Lower lobe of right lung (tissue), 2 donors: ENCODE data around the gene DNM2. TPM values are rescaled to one million over a fixed set of nuclear protein-coding genes. Genes with fewer than 3 reads are reported as not detected.

Experiments
- ATAC-seq, 2 donors: fragments of 200-7000 bp; cut with Tn5 transposase; one replicate each; pipeline ENCODE4 v1.9.1; 2020 to 2022; ENCODE audit warnings: mild to moderate bottlenecking in 2 of 2, moderate library complexity in 2 of 2
- DNase-seq: peaks from one replicate; pipeline ENCODE4 v3.0.0-alpha.2; 2020
- H3K27ac ChIP-seq: fragments of 200-600 bp; one replicate; pipeline ENCODE4 v1.8.0; 2022
- H3K27me3 ChIP-seq: fragments of 200-600 bp; one replicate; pipeline ENCODE4 v1.8.0; 2022; ENCODE audit warnings: low read depth
- H3K36me3 ChIP-seq: fragments of 200-600 bp; one replicate; pipeline ENCODE4 v1.8.0; 2022; ENCODE audit warnings: mild to moderate bottlenecking
- H3K4me1 ChIP-seq: fragments of 200-600 bp; one replicate; pipeline ENCODE4 v1.8.0; 2022
- H3K4me3 ChIP-seq: fragments of 200-600 bp; one replicate; pipeline ENCODE4 v1.8.0; 2022; ENCODE audit warnings: mild to moderate bottlenecking
- H3K9me3 ChIP-seq: fragments of 200-600 bp; one replicate; pipeline ENCODE4 v1.8.0; 2022
- intact Hi-C: fragments of 100-400 bp; cut with DNase I; formaldehyde crosslinking; loops from one replicate; pipeline ENCODE4 v1.11.0; 2022
- total RNA-seq: library from RNA; stranded (reverse); fragmentation: NEBNext Ultra II Directional; extraction: Animal tissue kit (Norgen Biotek cat#: 25700); gene quantifications from one replicate; pipeline ENCODE4 v1.2.1, GENCODE V29; 2021
- TF ChIP-seq, protein P1 (sequence below): fragments of 200-600 bp; IDR thresholded peaks from one replicate; pipeline ENCODE4 v1.8.0; 2022; ENCODE audit warnings: antibody characterized with exemption, mild to moderate bottlenecking
- donor health status: DM: no; HTN: yes; CAD: no; lungs with severe emphysema.

The DNM2 gene
- total RNA-seq, 1 donor from 2014 or later: 282 TPM

DNA sequence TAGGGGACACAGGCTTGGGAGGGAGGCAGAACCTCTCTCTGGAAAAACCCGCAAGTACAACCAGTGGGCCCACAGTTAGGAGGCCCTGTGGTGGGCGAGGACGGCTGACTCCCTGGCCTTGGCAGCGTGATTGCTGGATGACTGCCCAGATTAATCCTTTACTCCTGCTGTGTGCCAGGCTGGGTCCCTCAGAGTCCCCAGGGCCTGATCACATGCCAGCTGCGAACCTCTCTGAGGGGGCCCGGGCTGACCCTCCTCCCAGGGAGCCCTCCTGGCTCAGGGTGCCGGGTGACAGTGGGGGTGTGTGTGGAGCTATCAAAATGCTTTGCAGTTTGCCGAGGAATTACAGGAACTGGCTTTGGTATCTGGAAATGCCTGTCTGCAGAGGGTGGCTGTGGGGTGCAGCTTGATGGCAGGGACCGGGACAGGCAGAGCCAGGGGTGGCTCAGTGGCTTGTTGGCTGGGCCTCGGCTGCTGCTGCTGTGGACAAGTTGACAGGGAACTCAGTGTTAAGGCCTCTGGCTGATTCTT, 48.9 kb downstream of the DNM2 start:
- no peak for DNase-seq
- no peaks in the 10 kb centered on the region for H3K9me3 ChIP-seq

DNA sequence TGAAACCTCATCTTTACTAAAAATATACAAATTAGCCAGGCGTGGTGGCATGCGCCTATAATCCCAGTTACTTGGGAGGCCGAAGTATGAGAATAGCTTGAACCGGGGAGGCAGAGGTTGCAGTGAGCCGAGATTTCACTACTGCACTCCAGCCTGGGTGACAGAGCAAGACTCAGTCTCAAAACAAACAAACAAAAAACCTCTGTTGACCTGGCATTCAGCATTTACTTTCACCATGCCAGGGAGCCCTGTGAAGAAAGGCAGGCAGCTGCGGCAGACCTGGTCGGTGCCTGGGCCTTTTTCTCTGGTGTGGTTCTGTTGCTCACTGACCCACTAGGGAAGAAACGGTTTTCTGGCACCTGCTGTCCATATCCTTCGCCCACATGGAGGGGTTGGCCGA, 49.8 kb downstream of the DNM2 start:
- no peak for ATAC-seq
- intact Hi-C loops: no loop called here
- Histone ChIP-seq H3K4me1 (peaks cover 76% of the 10 kb centered on the region), H3K27me3 (no peaks in the 10 kb centered on the region), H3K9me3 (no peaks in the 10 kb centered on the region), H3K4me3 (no peak overlapping the region), H3K27ac (peak overlapping the region; percentile 79), H3K36me3 (peaks cover 25% of the 10 kb centered on the region)
- no peak for DNase-seq
- TF ChIP-seq, protein P1, sequence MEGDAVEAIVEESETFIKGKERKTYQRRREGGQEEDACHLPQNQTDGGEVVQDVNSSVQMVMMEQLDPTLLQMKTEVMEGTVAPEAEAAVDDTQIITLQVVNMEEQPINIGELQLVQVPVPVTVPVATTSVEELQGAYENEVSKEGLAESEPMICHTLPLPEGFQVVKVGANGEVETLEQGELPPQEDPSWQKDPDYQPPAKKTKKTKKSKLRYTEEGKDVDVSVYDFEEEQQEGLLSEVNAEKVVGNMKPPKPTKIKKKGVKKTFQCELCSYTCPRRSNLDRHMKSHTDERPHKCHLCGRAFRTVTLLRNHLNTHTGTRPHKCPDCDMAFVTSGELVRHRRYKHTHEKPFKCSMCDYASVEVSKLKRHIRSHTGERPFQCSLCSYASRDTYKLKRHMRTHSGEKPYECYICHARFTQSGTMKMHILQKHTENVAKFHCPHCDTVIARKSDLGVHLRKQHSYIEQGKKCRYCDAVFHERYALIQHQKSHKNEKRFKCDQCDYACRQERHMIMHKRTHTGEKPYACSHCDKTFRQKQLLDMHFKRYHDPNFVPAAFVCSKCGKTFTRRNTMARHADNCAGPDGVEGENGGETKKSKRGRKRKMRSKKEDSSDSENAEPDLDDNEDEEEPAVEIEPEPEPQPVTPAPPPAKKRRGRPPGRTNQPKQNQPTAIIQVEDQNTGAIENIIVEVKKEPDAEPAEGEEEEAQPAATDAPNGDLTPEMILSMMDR: no peak

More for the DNA sequence above, 48.9 kb downstream of the DNM2 start:
- Histone ChIP-seq H3K4me3 (no peak overlapping the region), H3K27ac (peak overlapping the region; percentile 79), H3K27me3 (no peaks in the 10 kb centered on the region), H3K4me1 (peaks cover 86% of the 10 kb centered on the region), H3K36me3 (peaks cover 26% of the 10 kb centered on the region)
- ATAC-seq: peak; percentile 34 to 41
- intact Hi-C loops: no loop called here
- TF ChIP-seq, protein P1: no peak

DNA sequence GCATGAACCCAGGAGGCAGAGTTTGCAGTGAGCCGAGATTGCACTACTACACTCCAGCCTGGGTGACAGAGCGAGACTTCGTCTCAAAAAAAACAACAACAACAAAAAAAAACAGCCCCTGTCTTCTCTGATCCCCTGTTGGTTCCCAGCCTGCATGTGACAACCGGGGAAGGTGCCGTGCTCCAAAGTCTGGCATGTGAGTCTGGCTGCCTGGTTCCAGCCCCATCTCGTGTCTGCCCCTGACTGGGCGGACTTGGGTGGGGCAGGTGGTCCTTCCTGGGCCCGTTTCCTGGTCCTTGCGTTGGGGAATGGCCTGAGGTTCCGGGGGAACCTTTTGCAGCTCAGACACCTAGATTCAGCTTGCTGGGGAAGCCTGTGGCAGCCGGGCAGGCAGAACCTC, 50.5 kb downstream of the DNM2 start:
- Histone ChIP-seq H3K4me1 (peaks cover 70% of the 10 kb centered on the region), H3K36me3 (peaks cover 26% of the 10 kb centered on the region), H3K27ac (peak overlapping the region; percentile 58), H3K4me3 (no peak overlapping the region), H3K27me3 (no peaks in the 10 kb centered on the region), H3K9me3 (no peaks in the 10 kb centered on the region)
- intact Hi-C loops: no loop called here
- no peak for DNase-seq
- ATAC-seq: no peak
- TF ChIP-seq, protein P1: no peak

DNA sequence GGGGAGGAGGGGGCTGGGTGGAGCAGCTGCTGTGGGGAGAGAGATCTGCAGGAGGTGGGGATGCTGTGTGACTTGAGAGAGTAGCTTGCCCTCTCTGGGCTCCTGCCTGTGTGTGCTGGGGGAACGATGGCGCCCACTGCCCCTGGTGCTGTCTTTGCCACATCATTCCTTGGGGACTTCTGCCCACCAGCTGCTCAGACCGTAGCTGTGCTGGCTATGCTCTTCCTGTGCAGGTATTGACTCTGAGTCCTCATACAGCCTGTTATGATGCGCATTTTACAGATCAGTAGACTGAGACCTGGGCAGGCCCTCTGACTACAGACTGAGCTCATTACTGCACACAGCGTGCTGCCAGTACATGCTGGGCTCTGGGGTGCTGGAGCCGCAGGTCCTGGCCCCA, 51.1 kb downstream of the DNM2 start:
- TF ChIP-seq, protein P1: no peak
- no peaks in the 10 kb centered on the region for H3K9me3 ChIP-seq
- peaks cover 32% of the 10 kb centered on the region for H3K36me3 ChIP-seq
- H3K27ac ChIP-seq: peak overlapping the region; percentile 58
- ATAC-seq (no peak), DNase-seq (no peak)
- intact Hi-C loops: no loop called here
- H3K27me3 ChIP-seq: no peaks in the 10 kb centered on the region
- peaks cover 65% of the 10 kb centered on the region for H3K4me1 ChIP-seq
- H3K4me3 ChIP-seq: no peak overlapping the region

DNA sequence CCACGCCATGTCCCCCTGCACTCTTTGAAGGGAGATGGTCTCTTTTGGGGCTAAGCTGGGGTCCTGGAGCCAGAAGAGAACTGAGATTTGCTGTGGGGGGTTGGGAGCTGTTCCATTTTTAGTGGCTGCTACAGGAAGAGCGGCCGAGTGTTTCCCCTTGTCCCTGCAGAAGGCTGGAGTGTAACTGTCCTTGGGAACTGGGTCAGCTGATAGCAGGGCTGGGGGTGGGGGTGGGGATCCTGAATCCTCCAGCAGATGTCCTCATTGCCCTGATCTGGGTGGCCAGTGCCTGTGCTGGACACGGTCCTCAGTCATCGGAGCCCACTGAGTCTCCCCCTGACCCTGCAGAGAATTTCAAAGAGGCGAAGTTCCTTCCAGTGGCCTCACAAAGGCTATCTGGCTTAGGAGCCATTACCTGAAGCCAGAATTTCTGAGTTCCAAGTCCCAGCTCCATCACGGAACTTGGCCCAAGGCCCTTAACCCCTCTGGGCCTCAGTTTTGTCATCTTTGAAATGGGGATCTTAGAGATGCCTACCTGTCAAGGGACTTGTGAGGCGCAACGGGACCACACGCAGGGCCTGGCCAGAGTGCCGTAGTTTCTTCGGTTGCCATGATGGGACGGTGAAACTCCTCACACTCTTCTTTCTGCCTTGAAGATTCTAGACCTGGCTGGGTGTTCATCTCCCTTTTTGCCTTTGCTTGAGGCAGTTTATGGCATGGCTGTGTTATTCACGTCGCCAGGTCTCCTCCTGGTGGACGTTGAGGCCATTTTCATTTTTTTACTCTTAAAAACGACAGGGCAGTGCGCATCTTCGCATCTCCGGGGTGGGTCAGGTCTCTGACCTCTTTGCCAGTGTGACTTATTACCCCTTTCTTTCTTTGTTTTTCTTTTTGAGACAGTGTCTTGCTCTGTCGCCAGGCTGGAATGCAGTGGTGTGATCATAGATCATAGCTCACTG, 51.9 kb downstream of the DNM2 start:
- DNase-seq (no peak), ATAC-seq (peak; percentile 45 to 55)
- Histone ChIP-seq H3K27me3 (no peaks in the 10 kb centered on the region), H3K9me3 (no peaks in the 10 kb centered on the region), H3K4me1 (peaks cover 57% of the 10 kb centered on the region), H3K36me3 (peaks cover 33% of the 10 kb centered on the region), H3K27ac (peak overlapping the region; percentile 58), H3K4me3 (no peak overlapping the region)
- TF ChIP-seq, protein P1: no peak
- intact Hi-C loops: no loop called here
